Upper lobe of right lung (tissue), 1 donor: ENCODE measurements around the gene GRPEL2. TPM values are rescaled to one million over a fixed set of nuclear protein-coding genes. Genes with fewer than 3 reads are reported as not detected.

Experiments
- ATAC-seq: fragments of 200-7000 bp; cut with Tn5 transposase; one replicate; pipeline ENCODE4 v1.9.1; 2020; ENCODE audit warnings: mild to moderate bottlenecking, moderate library complexity
- DNase-seq: peaks from one replicate; pipeline ENCODE4 v3.0.0-alpha.2; 2020
- H3K27ac ChIP-seq: fragments of 200-600 bp; one replicate; pipeline ENCODE4 v1.8.0; 2022
- H3K27me3 ChIP-seq: fragments of 200-600 bp; one replicate; pipeline ENCODE4 v1.8.0; 2022; ENCODE audit warnings: mild to moderate bottlenecking
- H3K36me3 ChIP-seq: fragments of 200-600 bp; one replicate; pipeline ENCODE4 v1.8.0; 2022
- H3K4me1 ChIP-seq: fragments of 200-600 bp; one replicate; pipeline ENCODE4 v1.8.0; 2022
- H3K4me3 ChIP-seq: fragments of 200-600 bp; one replicate; pipeline ENCODE4 v1.8.0; 2022; ENCODE audit warnings: mild to moderate bottlenecking
- H3K9me3 ChIP-seq: fragments of 200-600 bp; one replicate; pipeline ENCODE4 v1.8.0; 2022
- CTCF ChIP-seq: fragments of 200-600 bp; IDR thresholded peaks from one replicate; pipeline ENCODE4 v1.8.0; 2022; ENCODE audit warnings: antibody characterized with exemption
- intact Hi-C: fragments of 100-400 bp; cut with DNase I; formaldehyde crosslinking; loops from one replicate; pipeline ENCODE4 v1.11.0; 2022
- total RNA-seq: library from RNA; stranded (reverse); fragmentation: NEBNext Ultra II Directional; extraction: Animal tissue kit (Norgen Biotek cat#: 25700); gene quantifications from one replicate; pipeline ENCODE4 v1.2.1, GENCODE V29; 2021
- donor health status: DM: no; HTN: yes; CAD: no; lungs with severe emphysema.

Gene GRPEL2
- total RNA-seq, 1 donor from 2014 or later = 23.9 TPM

GRCh38 chr5:149364719-149365118, 19.4 kb downstream of the GRPEL2 start:
- Histone ChIP-seq H3K4me1 (no peaks in the 10 kb centered on the region), H3K36me3 (no peaks in the 10 kb centered on the region), H3K27ac (no peak overlapping the region), H3K4me3 (no peak overlapping the region), H3K9me3 (no peaks in the 10 kb centered on the region), H3K27me3 (no peaks in the 10 kb centered on the region)
- TF ChIP-seq CTCF = no peak
- DNase-seq (no peak), ATAC-seq (no peak)
- intact Hi-C loops = no loop called here

GRCh38 chr5:149365418-149365817, 20.1 kb downstream of the GRPEL2 start:
- intact Hi-C loops = no loop called here
- ATAC-seq = no peak

DNA sequence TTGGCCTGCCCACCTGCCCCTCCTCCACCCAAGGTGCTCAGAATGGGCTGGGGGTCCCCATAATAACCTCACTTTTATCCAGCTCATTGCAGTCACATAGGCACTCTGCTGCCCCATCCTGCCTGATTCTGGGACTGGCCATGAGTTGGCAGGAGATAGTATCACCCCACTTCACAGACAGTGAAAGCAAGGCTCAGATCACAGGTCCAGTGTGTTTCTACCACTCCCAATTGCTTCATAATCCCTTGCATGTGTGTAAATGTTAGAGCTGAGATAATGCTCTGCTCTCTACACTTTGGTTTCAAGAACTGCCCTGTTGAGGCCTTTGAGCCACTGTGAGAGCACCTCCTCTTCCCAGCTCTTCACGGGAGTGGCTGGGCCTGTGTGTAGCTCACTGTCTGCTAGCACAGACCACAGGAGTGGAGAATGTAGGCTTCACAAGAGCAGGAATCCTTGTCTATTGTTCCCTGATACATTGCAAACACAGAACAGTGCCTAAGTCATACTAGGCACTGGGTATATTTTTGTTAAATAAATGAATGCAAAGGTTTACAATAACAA, 20.9 kb downstream of the GRPEL2 start:
- DNase-seq (no peak), ATAC-seq (no peak)
- H3K27me3 ChIP-seq = no peaks in the 10 kb centered on the region
- no peaks in the 10 kb centered on the region for H3K9me3 ChIP-seq
- no peaks in the 10 kb centered on the region for H3K36me3 ChIP-seq
- TF ChIP-seq CTCF = no peak
- intact Hi-C loops = no loop called here
- no peaks in the 10 kb centered on the region for H3K4me1 ChIP-seq
- no peak overlapping the region for H3K4me3 ChIP-seq
- no peak overlapping the region for H3K27ac ChIP-seq

More at GRCh38 chr5:149365418-149365817, 20.1 kb downstream of the GRPEL2 start:
- no peaks in the 10 kb centered on the region for H3K27me3 ChIP-seq
- H3K4me1 ChIP-seq = no peaks in the 10 kb centered on the region
- H3K9me3 ChIP-seq = no peaks in the 10 kb centered on the region
- H3K4me3 ChIP-seq = no peak overlapping the region
- TF ChIP-seq CTCF = no peak
- DNase-seq = no peak
- no peaks in the 10 kb centered on the region for H3K36me3 ChIP-seq
- no peak overlapping the region for H3K27ac ChIP-seq

- intact Hi-C loops = no loop called here
- peak; percentile 82 for TF ChIP-seq CTCF
- no peak overlapping the region for H3K4me3 ChIP-seq
- no peaks in the 10 kb centered on the region for H3K9me3 ChIP-seq
- no peak for DNase-seq
- no peaks in the 10 kb centered on the region for H3K36me3 ChIP-seq
- no peak overlapping the region for H3K27ac ChIP-seq
- no peaks in the 10 kb centered on the region for H3K4me1 ChIP-seq
- ATAC-seq = peak; percentile 70
- no peaks in the 10 kb centered on the region for H3K27me3 ChIP-seq
These were observed 22.1 kb downstream of the GRPEL2 start for GRCh38 chr5:149367249-149367971.

GRCh38 chr5:149367972-149368645, 22.8 kb downstream of the GRPEL2 start:
- TF ChIP-seq CTCF = no peak
- no peak for DNase-seq
- Histone ChIP-seq H3K27ac (no peak overlapping the region), H3K9me3 (no peaks in the 10 kb centered on the region), H3K36me3 (no peaks in the 10 kb centered on the region), H3K4me1 (no peaks in the 10 kb centered on the region), H3K27me3 (no peaks in the 10 kb centered on the region), H3K4me3 (no peak overlapping the region)
- intact Hi-C loops = no loop called here
- no peak for ATAC-seq
